CD14-positive monocyte (primary cell): ENCODE data around the gene CPA3. TPM values are rescaled to one million over a fixed set of nuclear protein-coding genes. Genes with fewer than 3 reads are reported as not detected.

Experiments
- DNase-seq, 3 donors: peaks; one replicate each; pipeline ENCODE4 v3.0.0-alpha.2; 2011 to 2022
- H2AFZ ChIP-seq: 2 replicates; pipeline ENCODE4 v1.6.0; 2012; ENCODE audit warnings: mild to moderate bottlenecking, low read depth, low read length, inconsistent platforms; ENCODE audit not compliant: insufficient read depth, poor library complexity, severe bottlenecking
- H3K27ac ChIP-seq, 2 donors: 1 replicate in 1 of 2; 2 replicates in 1 of 2; pipeline ENCODE4 v1.5.1; 2012 to 2013; ENCODE audit warnings: low read length in 2 of 2, control low read depth in 1 of 2, inconsistent platforms in 1 of 2, low read depth in 1 of 2, mild to moderate bottlenecking in 1 of 2
- H3K27me3 ChIP-seq, 2 donors: one replicate each; pipeline versions ENCODE4 v1.6.0 to v1.6.1; 2011 to 2013; ENCODE audit warnings: low read length in 2 of 2; ENCODE audit not compliant: control insufficient read depth in 2 of 2, insufficient read depth in 2 of 2
- H3K36me3 ChIP-seq, 2 donors: replicated peaks in 1 of 2; 1 replicate in 1 of 2; 2 replicates in 1 of 2; pipeline versions ENCODE4 v1.5.1 to v1.6.1; 2012 to 2013; ENCODE audit warnings: low read length in 2 of 2, control low read depth in 1 of 2, inconsistent platforms in 1 of 2, mild to moderate bottlenecking in 1 of 2; ENCODE audit not compliant: insufficient read depth in 2 of 2, control insufficient read depth in 1 of 2
- H3K4me1 ChIP-seq, 2 donors: 1 replicate in 1 of 2; 2 replicates in 1 of 2; pipeline versions ENCODE4 v1.5.1 to v1.6.1; 2012 to 2013; ENCODE audit warnings: low read length in 2 of 2, control low read depth in 1 of 2, inconsistent platforms in 1 of 2, mild to moderate bottlenecking in 1 of 2, moderate library complexity in 1 of 2; ENCODE audit not compliant: insufficient read depth in 2 of 2, control insufficient read depth in 1 of 2
- H3K4me2 ChIP-seq: replicated peaks from 2 replicates; pipeline ENCODE3; 2012; ENCODE audit warnings: low read length, moderate library complexity, mild to moderate bottlenecking; ENCODE audit not compliant: poor library complexity, severe bottlenecking; ENCODE audit errors: extremely low read depth
- H3K4me3 ChIP-seq, 3 experiments: fragments of 200-600 bp in 1 of 3; sonication (generic) in 1 of 3; replicated peaks in 1 of 3; 1 replicate in 2 of 3; 2 replicates in 1 of 3; pipeline ENCODE4 v1.5.1; 2011 to 2013; ENCODE audit warnings: low read length in 3 of 3, mild to moderate bottlenecking in 3 of 3, control low read depth in 2 of 3, low read depth in 2 of 3, inconsistent platforms in 1 of 3, moderate library complexity in 1 of 3
- H3K79me2 ChIP-seq: 2 replicates; pipeline ENCODE4 v1.6.0; 2012; ENCODE audit warnings: mild to moderate bottlenecking, control low read depth, inconsistent platforms, low read length, moderate library complexity; ENCODE audit not compliant: insufficient read depth
- H3K9ac ChIP-seq: 2 replicates; pipeline ENCODE4 v1.6.0; 2017; ENCODE audit warnings: low read length, mild to moderate bottlenecking; ENCODE audit not compliant: insufficient read depth, poor library complexity, severe bottlenecking
- H3K9me3 ChIP-seq, 2 donors: replicated peaks in 1 of 2; 1 replicate in 1 of 2; 2 replicates in 1 of 2; pipeline versions ENCODE4 v1.5.1 to v1.6.1; 2012 to 2013; ENCODE audit warnings: low read length in 2 of 2, control low read depth in 1 of 2; ENCODE audit not compliant: control insufficient read depth in 1 of 2, insufficient read depth in 1 of 2
- H4K20me1 ChIP-seq: 2 replicates; pipeline ENCODE4 v1.6.0; 2012; ENCODE audit warnings: mild to moderate bottlenecking, low read length, control low read depth, moderate library complexity; ENCODE audit not compliant: insufficient read depth
- H3K27ac Mint-ChIP-seq, 7 donors: one replicate each; pipeline ENCODE4 v1.8.0; 2020; ENCODE audit warnings: mild to moderate bottlenecking in 7 of 7, mixed read lengths in 7 of 7, moderate library complexity in 6 of 7, inconsistent platforms in 2 of 7
- H3K27me3 Mint-ChIP-seq, 3 donors: one replicate each; pipeline ENCODE4 v1.8.0; 2021 to 2022; ENCODE audit warnings: low read depth in 3 of 3, mild to moderate bottlenecking in 3 of 3, mixed read lengths in 3 of 3, moderate library complexity in 3 of 3, inconsistent platforms in 1 of 3
- H3K36me3 Mint-ChIP-seq, 2 donors: one replicate each; pipeline ENCODE4 v1.8.0; 2020; ENCODE audit warnings: mixed read lengths in 2 of 2, inconsistent platforms in 1 of 2, mild to moderate bottlenecking in 1 of 2
- H3K4me1 Mint-ChIP-seq: one replicate; pipeline ENCODE4 v1.8.0; 2020; ENCODE audit warnings: mild to moderate bottlenecking, mixed read lengths
- H3K4me3 Mint-ChIP-seq, 2 donors: one replicate each; pipeline ENCODE4 v1.8.0; 2020; ENCODE audit warnings: mild to moderate bottlenecking in 2 of 2, mixed read lengths in 2 of 2, moderate library complexity in 1 of 2
- H3K9me3 Mint-ChIP-seq, 7 donors: one replicate each; pipeline ENCODE4 v1.8.0; 2020 to 2022; ENCODE audit warnings: mixed read lengths in 7 of 7, mild to moderate bottlenecking in 6 of 7, moderate library complexity in 6 of 7, inconsistent platforms in 2 of 7
- CTCF ChIP-seq: fragments of 200-600 bp; IDR thresholded peaks from one replicate; pipeline ENCODE4 v1.8.0; 2022; ENCODE audit warnings: antibody characterized with exemption, mild to moderate bottlenecking
- WGBS: methylation state at CpG from one replicate; pipeline ENCODE4 v1.1.5; 2013; ENCODE audit warnings: missing lambda C conversion rate; ENCODE audit not compliant: insufficient coverage; 5-methylcytosine and 5-hydroxymethylcytosine counted together
- intact Hi-C, 2 donors: fragments of 100-400 bp; cut with micrococcal nuclease; formaldehyde crosslinking; loops; one replicate each; pipeline versions ENCODE4 v1.15.0 to v1.15.1; 2023
- polyA plus RNA-seq, 3 donors: library from polyadenylated mRNA; depleted of rRNA in 1 of 3; unstranded in 2 of 3; stranded (reverse) in 1 of 3; fragments of 300-500 nt in 2 of 3; fragments of >200 nt in 1 of 3; fragmentation: Illumina TruSeq in 2 of 3; gene quantifications; 1 replicate in 2 of 3; 2 replicates in 1 of 3; pipeline ENCODE4 v1.2.3, GENCODE V29; 2012 to 2021

CPA3 gene
- polyA plus RNA-seq, 3 donors: not detected

GRCh38 chr3:148945116-148945515 lies 80.0 kb downstream of the CPA3 start:
- Mint-ChIP-seq H3K36me3 (no peaks in the 10 kb centered on the region), H3K27me3 (peaks cover 0 to 2% (median 0%) of the 10 kb centered on the region in 3 donors), H3K4me1 (peaks cover 2% of the 10 kb centered on the region), H3K27ac (no peak overlapping the region), H3K9me3 (no peaks in the 10 kb centered on the region), H3K4me3 (no peak overlapping the region)
- Histone ChIP-seq H3K9me3 (no peaks in the 10 kb centered on the region), H3K36me3 (no peaks in the 10 kb centered on the region), H3K4me3 (no peak overlapping the region), H3K79me2 (no peaks in the 10 kb centered on the region), H3K27me3 (no peaks in the 10 kb centered on the region), H3K9ac (no peak overlapping the region), H3K4me2 (no peak overlapping the region), H3K4me1 (no peaks in the 10 kb centered on the region), H2AFZ (no peak overlapping the region), H3K27ac (no peak overlapping the region), H4K20me1 (no peaks in the 10 kb centered on the region)
- no peak for TF ChIP-seq CTCF
- 100% methylated on average over 1 of the region's 2 CpGs for WGBS
- no peak for DNase-seq
- intact Hi-C loops: loop anchor here (5.0 to 10.0 kb wide), 2 partner anchors 83 to 210 kb away; no protein-coding TSS in a partner anchor

Other genes starting within 250 kb of the CPA3 start
- gene AGTR1, start 167.4 kb upstream of the CPA3 start, polyA plus RNA-seq: not detected
- not detected for gene CPB1, start 37.5 kb upstream of the CPA3 start, polyA plus RNA-seq
- gene GYG1, start 126.2 kb downstream of the CPA3 start, polyA plus RNA-seq: 100 to 1,000 TPM in 2 of 3 donors, 10 to 100 TPM in 1; 50.6 to 122 (median 121) TPM
- 1 to 10 TPM; 2.0 to 4.6 (median 2.7) TPM for gene HLTF, start 221.2 kb downstream of the CPA3 start, polyA plus RNA-seq